Endothelial cell of umbilical vein (primary cell): ENCODE measurements around the gene HK1. TPM values are rescaled to one million over a fixed set of nuclear protein-coding genes. Genes with fewer than 3 reads are reported as not detected.

ENCODE experiments used
- BruUV-seq: library from RNA; stranded (reverse); fragments of 400-500 nt; replicated peaks from 2 replicates; lab custom pipeline; 2021; lab: Mats Ljungman, UMichigan
- CTCF ChIA-PET: fragments of 300-600, 350-600 bp; sonication (Branson Sonifier 250); formaldehyde crosslinking; loops from one replicate; lab custom pipeline; 2021; ENCODE audit warnings: antibody characterized with exemption, inconsistent platforms; lab: Charles Lee
- POLR2A ChIA-PET: fragments of 300-600, 350-600 bp; sonication (Branson Sonifier 250); formaldehyde crosslinking; loops from one replicate; lab custom pipeline; 2021; ENCODE audit warnings: antibody characterized with exemption, inconsistent platforms; lab: Charles Lee
- DNase-seq: peaks from one replicate; pipeline ENCODE4 v3.0.0-alpha.2; 2011; ENCODE audit warnings: low read depth, low spot score
- FAIRE-seq: peaks from 2 replicates; lab custom pipeline; 2011; peaks lifted over from hg19 to GRCh38; lab: Jason Lieb, UNC
- H2AFZ ChIP-seq: 2 replicates; pipeline ENCODE4 v1.6.0; 2012; ENCODE audit warnings: low read depth, low read length, control low read depth, inconsistent platforms
- H3K27ac ChIP-seq: 2 replicates; pipeline ENCODE4 v1.5.1; 2011; ENCODE audit warnings: low read depth, mild to moderate bottlenecking, control low read depth, low read length, moderate library complexity; ENCODE audit not compliant: insufficient read depth
- H3K27me3 ChIP-seq, 2 experiments: 2 replicates each; pipeline versions ENCODE4 v1.6.0 to v1.6.1; 2011; ENCODE audit warnings: low read length in 2 of 2, mixed read lengths in 1 of 2; ENCODE audit not compliant: control insufficient read depth in 2 of 2, insufficient read depth in 2 of 2
- H3K36me3 ChIP-seq, 2 experiments: 2 replicates in 1 of 2; 3 replicates in 1 of 2; pipeline ENCODE4 v1.5.1; 2011; ENCODE audit warnings: low read length in 2 of 2, mild to moderate bottlenecking in 1 of 2, moderate library complexity in 1 of 2; ENCODE audit not compliant: control insufficient read depth in 2 of 2, insufficient read depth in 2 of 2; ENCODE audit errors: extremely low read depth in 1 of 2
- H3K4me1 ChIP-seq: 3 replicates; pipeline ENCODE4 v1.5.1; 2011; ENCODE audit warnings: mild to moderate bottlenecking, low read length; ENCODE audit not compliant: control insufficient read depth, insufficient read depth; ENCODE audit errors: extremely low read depth
- H3K4me2 ChIP-seq: 2 replicates; pipeline ENCODE4 v1.6.1; 2011; ENCODE audit warnings: low read length, control low read depth, mixed read lengths; ENCODE audit not compliant: insufficient read depth
- H3K4me3 ChIP-seq, 3 experiments: fragments of 200-600 bp in 1 of 3; sonication (generic), shearing (Covaris generic) in 1 of 3; replicated peaks in 1 of 3; 2 replicates each; pipeline ENCODE4 v1.5.1; 2011 to 2016; ENCODE audit warnings: control low read depth in 3 of 3, low read length in 3 of 3, mild to moderate bottlenecking in 2 of 3, inconsistent platforms in 1 of 3, low read depth in 1 of 3, moderate library complexity in 1 of 3; ENCODE audit not compliant: insufficient read depth in 1 of 3
- H3K79me2 ChIP-seq: 2 replicates; pipeline ENCODE4 v1.6.0; 2012; ENCODE audit warnings: low read length, inconsistent platforms; ENCODE audit not compliant: control insufficient read depth, insufficient read depth
- H3K9ac ChIP-seq: replicated peaks from 2 replicates; pipeline ENCODE3; 2011; ENCODE audit warnings: low read length, control low read depth; ENCODE audit not compliant: insufficient read depth; ENCODE audit errors: extremely low read depth
- H3K9me1 ChIP-seq: replicated peaks from 3 replicates; pipeline ENCODE4 v1.6.0; 2011; ENCODE audit warnings: mild to moderate bottlenecking, low read length; ENCODE audit not compliant: control insufficient read depth, insufficient read depth; ENCODE audit errors: extremely low read depth
- H3K9me3 ChIP-seq: replicated peaks from 2 replicates; pipeline ENCODE4 v1.5.1; 2012; ENCODE audit warnings: low read length, inconsistent platforms; ENCODE audit not compliant: control insufficient read depth, insufficient read depth
- H4K20me1 ChIP-seq: replicated peaks from 2 replicates; pipeline ENCODE3; 2011; ENCODE audit warnings: mild to moderate bottlenecking, low read length; ENCODE audit not compliant: control insufficient read depth, insufficient read depth; ENCODE audit errors: extremely low read depth
- EZH2 ChIP-seq: IDR thresholded peaks from 2 replicates; pipeline ENCODE4 v1.6.1; 2012; ENCODE audit warnings: borderline replicate concordance, low read depth, mild to moderate bottlenecking, moderate library complexity, low read length, inconsistent platforms; ENCODE audit not compliant: severe bottlenecking
- GATA2 ChIP-seq: IDR thresholded peaks from 2 replicates; pipeline ENCODE4 v1.7.0; 2011; ENCODE audit warnings: low read depth, mild to moderate bottlenecking, moderate library complexity, mixed read lengths, low read length; ENCODE audit not compliant: insufficient read length, insufficient read depth
- POLR2A ChIP-seq: IDR thresholded peaks from 2 replicates; pipeline ENCODE4 v1.6.1; 2012; ENCODE audit warnings: low read depth, mild to moderate bottlenecking, control low read depth, low read length
- POLR2AphosphoS5 ChIP-seq: IDR thresholded peaks from 2 replicates; pipeline ENCODE4 v1.6.1; 2012; ENCODE audit warnings: low read depth, mild to moderate bottlenecking, control low read depth, low read length, moderate library complexity; ENCODE audit not compliant: insufficient read depth
- dilution Hi-C: fragments of 300-500 bp; cut with MboI; formaldehyde crosslinking; loops from one replicate; pipeline ENCODE4 v1.15.0; 2019; ENCODE audit warnings: low sequenced_read_pairs; ENCODE audit not compliant: extremely low pct_ligation_motif_present
- intact Hi-C: fragments of 100-400 bp; cut with micrococcal nuclease; formaldehyde crosslinking; loops from one replicate; pipeline ENCODE4 v1.10.0; 2022
- polyA plus RNA-seq, 4 experiments: library from polyadenylated mRNA; depleted of rRNA in 3 of 4; stranded (reverse) in 3 of 4; unstranded in 1 of 4; fragments of >200 nt; gene quantifications; 2 replicates each; pipeline versions ENCODE4 v1.2.1 to v1.2.3, GENCODE V29; 2011 to 2012; ENCODE audit warnings: missing spikeins in 1 of 4
- total RNA-seq: library from RNA; stranded (reverse); gene quantifications from 2 replicates; pipeline ENCODE4 v1.2.3, GENCODE V29; 2021
- TF ChIP-seq, protein P1 (sequence below), 2 donors: IDR thresholded peaks; 1 replicate in 1 of 2; 2 replicates in 1 of 2; pipeline ENCODE4 v1.5.1; 2011; ENCODE audit warnings: low read length in 2 of 2, mild to moderate bottlenecking in 2 of 2, moderate library complexity in 2 of 2, control low read depth in 1 of 2, inconsistent platforms in 1 of 2, low read depth in 1 of 2; ENCODE audit not compliant: insufficient read depth in 1 of 2; ENCODE audit errors: extremely low read depth in 1 of 2

HK1 gene
- total and polyA plus RNA-seq, 2 donors (not counting 3 experiments of a cell fraction or from before 2014, with no cell fraction given), result 50.8 to 121 TPM

- TF ChIP-seq POLR2A (no peak), POLR2AphosphoS5 (no peak), GATA2 (no peak), EZH2 (no peak)
- TF ChIP-seq, protein P1, sequence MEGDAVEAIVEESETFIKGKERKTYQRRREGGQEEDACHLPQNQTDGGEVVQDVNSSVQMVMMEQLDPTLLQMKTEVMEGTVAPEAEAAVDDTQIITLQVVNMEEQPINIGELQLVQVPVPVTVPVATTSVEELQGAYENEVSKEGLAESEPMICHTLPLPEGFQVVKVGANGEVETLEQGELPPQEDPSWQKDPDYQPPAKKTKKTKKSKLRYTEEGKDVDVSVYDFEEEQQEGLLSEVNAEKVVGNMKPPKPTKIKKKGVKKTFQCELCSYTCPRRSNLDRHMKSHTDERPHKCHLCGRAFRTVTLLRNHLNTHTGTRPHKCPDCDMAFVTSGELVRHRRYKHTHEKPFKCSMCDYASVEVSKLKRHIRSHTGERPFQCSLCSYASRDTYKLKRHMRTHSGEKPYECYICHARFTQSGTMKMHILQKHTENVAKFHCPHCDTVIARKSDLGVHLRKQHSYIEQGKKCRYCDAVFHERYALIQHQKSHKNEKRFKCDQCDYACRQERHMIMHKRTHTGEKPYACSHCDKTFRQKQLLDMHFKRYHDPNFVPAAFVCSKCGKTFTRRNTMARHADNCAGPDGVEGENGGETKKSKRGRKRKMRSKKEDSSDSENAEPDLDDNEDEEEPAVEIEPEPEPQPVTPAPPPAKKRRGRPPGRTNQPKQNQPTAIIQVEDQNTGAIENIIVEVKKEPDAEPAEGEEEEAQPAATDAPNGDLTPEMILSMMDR (IDR thresholded peaks at IDR 0.05; ENCODE audit: extremely low read depth in 1 of 2, insufficient read depth in 1 of 2, low read depth in 1 of 2, low read length in 2 of 2), result no peak
- no peak overlapping the region for H2AFZ ChIP-seq
- dilution Hi-C loops, result loop anchor here (25.0 kb wide), 1 partner anchor 139 kb away; no protein-coding TSS in a partner anchor
- BruUV-seq, result no TSS peak
- no peaks in the 10 kb centered on the region for H3K79me2 ChIP-seq
- no peak overlapping the region for H3K4me3 ChIP-seq
- POLR2A ChIA-PET, result no interaction called here
- H3K36me3 ChIP-seq, result peaks cover 8 to 12% of the 10 kb centered on the region in 2 experiments
- FAIRE-seq, result peak; percentile 58
- no peaks in the 10 kb centered on the region for H4K20me1 ChIP-seq
- no peaks in the 10 kb centered on the region for H3K27me3 ChIP-seq
- no peak overlapping the region for H3K4me2 ChIP-seq
- H3K4me1 ChIP-seq, result peaks cover 21% of the 10 kb centered on the region
- H3K9me1 ChIP-seq, result no peaks in the 10 kb centered on the region
- intact Hi-C loops, result no loop called here
- no peak for DNase-seq
- H3K9ac ChIP-seq, result no peak overlapping the region
- peak overlapping the region; percentile 65 for H3K27ac ChIP-seq
- H3K9me3 ChIP-seq, result no peaks in the 10 kb centered on the region
- CTCF ChIA-PET, result interaction anchor here (1.5 to 1.7 kb wide), 4 partner anchors 12 to 138 kb away, joined by 3 to 7 read pairs (median 6); no protein-coding TSS in a partner anchor
These were observed 98.4 kb downstream of the HK1 start for GRCh38 chr10:69376662-69377061.

DNA sequence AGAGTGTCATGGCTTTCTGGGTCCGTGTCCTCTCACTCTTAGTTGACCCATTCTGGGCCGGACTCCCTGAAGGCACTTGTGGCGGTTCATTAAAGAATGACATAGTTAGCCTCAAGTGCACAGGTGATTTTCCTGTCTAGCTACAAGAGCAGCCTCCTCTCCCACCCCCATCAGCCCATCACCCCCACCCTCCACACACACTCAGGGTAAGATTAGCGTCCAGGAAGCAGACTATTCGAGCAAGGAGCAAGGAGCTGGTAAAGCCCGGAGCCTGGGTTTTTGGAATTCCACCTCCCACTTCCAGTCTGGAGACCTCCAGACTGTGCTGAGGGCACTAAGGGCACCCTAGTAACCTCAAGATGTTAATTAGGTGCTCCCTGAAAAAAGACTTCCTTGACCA, 98.9 kb downstream of the HK1 start:
- peak; percentile 45 for DNase-seq
- H3K4me3 ChIP-seq, result no peak overlapping the region
- no peak for FAIRE-seq
- intact Hi-C loops, result no loop called here
- ChIA-PET CTCF (interaction anchor here (0.8 to 1.7 kb wide), 8 partner anchors 13 to 152 kb away, joined by 3 to 7 read pairs (median 4); no protein-coding TSS in a partner anchor), POLR2A (interaction anchor here (0.7 to 0.8 kb wide), 2 partner anchors 28 to 58 kb away, joined by 3 to 6 read pairs; no protein-coding TSS in a partner anchor)
- H3K79me2 ChIP-seq, result no peaks in the 10 kb centered on the region
- H3K27me3 ChIP-seq, result no peaks in the 10 kb centered on the region
- TF ChIP-seq POLR2AphosphoS5, result no peak
- TF ChIP-seq POLR2A, result no peak
- BruUV-seq, result no TSS peak
- H3K9me1 ChIP-seq, result no peaks in the 10 kb centered on the region
- peak overlapping the region; percentile 88 for H3K27ac ChIP-seq
- no peak overlapping the region for H2AFZ ChIP-seq
- H3K9me3 ChIP-seq, result no peaks in the 10 kb centered on the region
- H3K4me2 ChIP-seq, result peak overlapping the region; percentile 45
- peaks cover 21% of the 10 kb centered on the region for H3K4me1 ChIP-seq
- H3K36me3 ChIP-seq, result peaks cover 8 to 12% of the 10 kb centered on the region in 2 experiments
- dilution Hi-C loops, result loop anchor here (25.0 kb wide), 1 partner anchor 140 kb away; no protein-coding TSS in a partner anchor
- peak overlapping the region; percentile 72 for H3K9ac ChIP-seq
- no peaks in the 10 kb centered on the region for H4K20me1 ChIP-seq
